ENCODE measurements around the gene PELO.
A peak's percentile ranks its signal among the peaks of the same experiment; 100 is the strongest.
"Not testable (repeated sequence)": the region's sequence is repeated elsewhere in the genome, so short reads cannot be mapped to it uniquely, and the experiment has no call there.

PELO gene, protein sequence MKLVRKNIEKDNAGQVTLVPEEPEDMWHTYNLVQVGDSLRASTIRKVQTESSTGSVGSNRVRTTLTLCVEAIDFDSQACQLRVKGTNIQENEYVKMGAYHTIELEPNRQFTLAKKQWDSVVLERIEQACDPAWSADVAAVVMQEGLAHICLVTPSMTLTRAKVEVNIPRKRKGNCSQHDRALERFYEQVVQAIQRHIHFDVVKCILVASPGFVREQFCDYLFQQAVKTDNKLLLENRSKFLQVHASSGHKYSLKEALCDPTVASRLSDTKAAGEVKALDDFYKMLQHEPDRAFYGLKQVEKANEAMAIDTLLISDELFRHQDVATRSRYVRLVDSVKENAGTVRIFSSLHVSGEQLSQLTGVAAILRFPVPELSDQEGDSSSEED

DNA sequence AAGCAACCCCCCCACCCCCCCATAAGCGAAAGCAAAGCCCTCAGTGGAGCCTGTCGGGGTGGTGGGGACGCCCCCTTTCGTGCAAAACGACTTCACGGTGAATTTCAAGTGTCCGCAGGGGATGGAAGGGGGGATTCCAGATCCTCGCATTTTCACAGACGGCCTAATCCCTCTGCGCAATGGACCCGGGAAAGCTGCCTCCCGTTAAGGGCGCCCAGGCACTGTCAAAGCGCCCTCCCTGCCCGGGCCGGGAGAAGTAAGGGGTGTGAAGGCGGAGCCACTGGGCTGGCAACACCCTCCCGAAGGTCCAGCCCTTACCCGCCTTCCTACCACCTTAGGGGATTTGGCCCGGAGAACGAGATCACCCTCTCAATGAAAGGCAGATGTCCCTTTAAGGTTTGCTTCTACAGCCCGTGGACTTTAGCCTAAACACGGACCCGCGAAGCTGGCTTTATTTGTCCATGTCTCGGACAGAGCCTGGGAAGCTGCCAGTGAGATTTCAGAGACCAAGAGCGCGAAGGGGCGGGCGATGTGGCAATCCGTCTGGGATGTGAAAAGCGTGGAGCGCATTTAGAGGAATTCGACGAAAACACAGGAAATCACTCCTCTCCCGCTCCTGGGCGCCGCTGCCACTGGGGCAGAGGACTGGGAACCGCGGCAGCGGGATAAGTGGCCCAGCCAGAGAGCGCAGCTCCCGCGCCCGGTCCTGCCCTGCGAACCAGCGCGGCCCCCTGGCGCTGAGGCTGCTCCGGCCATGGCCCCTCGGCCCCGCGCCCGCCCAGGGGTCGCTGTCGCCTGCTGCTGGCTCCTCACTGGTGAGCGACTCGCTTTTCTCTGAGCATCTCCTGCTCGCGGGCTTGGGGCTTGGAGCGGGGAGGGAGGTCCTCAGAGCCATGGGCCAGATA lies at the start of gene PELO, which contains the start of gene ITGA1:
PELO (plus strand) TSS at position 317 of the 905 bp plus-strand sequence. CDS start 12,479 bp downstream, outside the sequence.
ITGA1 (plus strand) TSS at position 317 of the 905 bp plus-strand sequence; CDS start at position 755, 438 bp downstream.
- peak; percentile 47 for DNase-seq

DNA sequence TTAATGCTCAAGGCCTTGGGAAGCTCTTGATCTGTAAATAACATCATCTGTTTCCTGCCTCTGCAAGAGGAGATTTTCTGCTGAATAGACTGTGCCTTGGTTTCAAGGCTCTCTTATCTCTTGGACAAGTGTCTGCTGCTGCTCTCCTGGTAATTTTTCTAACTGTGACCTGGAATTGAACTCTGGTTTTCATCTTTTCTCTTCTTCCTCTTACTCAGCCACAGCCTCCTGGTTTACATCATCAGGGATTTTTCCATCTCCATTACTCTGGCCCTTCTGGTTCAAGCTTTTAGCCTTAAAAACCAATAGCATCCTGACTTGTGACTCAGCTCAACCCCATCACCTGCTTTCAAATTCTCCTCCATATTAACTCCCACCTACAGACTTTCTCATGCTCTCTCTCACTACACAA lies 49.6 kb upstream of the PELO start:
- peak; percentile 20 for DNase-seq

DNA sequence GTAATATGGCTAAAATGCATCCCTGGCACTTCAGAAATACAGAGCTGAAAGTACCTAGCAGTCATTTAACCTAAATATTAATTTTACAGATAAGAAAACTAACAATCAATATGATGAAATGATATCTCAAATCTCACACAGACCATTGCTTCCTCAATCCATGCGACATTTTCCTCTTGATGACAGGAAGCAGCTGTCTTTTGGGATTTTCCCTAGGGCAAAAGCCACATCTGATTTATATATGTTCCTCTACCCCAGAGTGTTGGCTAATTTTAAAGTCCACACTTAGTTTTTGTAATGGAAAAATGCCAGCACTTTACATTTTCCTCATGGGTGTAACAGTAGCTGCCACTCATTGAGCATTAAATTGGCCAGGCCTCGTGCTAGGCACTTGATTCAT lies 47.7 kb upstream of the PELO start:
- DNase-seq = no peak

DNA sequence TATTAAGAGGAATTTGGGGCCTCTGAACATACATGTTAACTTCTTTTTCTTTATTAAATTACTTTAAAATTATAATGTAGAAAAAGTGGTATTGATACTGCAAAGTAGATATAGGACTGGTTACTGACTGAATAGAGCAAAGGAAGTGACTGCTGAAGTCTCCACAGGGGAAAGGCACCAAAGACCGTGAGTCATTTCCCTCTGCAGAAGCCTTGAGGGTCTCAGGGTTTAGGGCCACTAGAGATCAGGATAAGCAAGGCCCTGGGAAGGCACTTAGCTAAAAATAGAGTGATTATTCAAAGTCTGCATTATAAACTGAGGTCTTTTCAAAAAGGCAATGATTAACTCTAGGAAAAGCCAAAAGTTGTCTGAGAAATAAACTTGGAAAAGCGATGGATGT lies 44.7 kb upstream of the PELO start:
- DNase-seq = peak; percentile 26

DNA sequence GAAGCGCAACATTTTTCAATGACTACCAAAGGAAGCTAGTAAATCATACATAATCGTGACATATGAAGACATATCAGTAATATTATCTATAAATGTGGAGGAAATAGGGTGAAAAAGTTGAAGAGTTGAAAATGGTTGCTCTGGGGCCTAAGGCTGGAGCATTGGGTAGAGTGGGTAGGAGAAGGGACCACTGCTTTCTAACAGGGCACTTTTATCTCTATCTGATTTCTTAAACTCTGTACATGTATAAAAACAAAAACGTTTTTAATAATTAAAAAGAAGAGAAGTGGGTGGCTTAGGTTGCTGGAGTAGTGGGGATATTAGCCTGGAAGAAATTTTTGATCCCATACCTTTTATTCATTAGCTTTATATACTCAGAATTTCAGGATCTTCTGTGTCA lies 44.2 kb upstream of the PELO start:
- no peak for DNase-seq

DNA sequence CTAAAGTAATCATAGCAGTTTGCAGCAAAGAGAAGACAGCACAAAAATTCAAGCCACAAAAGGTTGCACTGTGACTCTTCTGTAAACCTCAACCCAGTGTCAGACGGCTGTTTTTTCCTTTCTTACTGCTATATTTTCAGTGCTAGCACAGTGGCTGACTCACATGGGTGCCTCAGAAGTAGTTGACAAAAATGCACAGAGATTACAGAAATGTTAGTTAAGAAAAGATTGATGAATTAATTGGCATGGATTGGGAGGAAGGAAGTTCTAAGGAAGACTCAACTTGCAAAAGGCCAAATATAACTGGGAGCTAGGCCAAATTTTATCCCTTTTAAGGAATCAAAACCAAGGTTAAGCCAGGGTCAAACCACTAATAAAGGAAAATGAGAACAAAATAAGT lies 43.7 kb upstream of the PELO start:
- peak; percentile 87 for DNase-seq

DNA sequence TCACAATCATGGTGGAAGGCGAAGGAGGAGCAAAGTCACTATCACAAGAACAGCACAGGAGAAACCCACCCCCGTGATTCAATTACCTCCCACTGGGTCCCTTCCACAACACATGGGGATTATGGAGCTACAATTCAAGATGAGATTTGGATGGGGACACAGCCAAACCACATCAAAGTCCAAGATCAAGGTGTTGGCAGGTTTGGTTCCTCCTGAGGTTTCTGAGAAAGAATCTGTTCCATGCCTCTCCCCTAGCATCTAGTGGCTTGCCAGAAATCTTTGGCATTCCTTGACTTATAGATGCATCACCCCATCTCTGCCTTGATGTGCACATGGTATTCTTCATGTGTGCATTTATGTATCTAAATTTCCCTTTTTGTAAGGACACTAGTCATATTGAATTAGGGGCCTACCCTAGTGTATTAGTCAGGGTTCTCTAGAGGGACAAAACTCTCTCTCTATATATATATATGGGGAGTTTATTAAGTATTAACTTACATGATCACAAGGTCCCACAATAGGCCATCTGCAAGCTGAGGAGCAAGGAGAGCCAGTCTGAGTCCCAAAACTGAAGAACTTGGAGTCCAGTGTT lies 42.8 kb upstream of the PELO start:
- not testable (repeated sequence) for DNase-seq

DNA sequence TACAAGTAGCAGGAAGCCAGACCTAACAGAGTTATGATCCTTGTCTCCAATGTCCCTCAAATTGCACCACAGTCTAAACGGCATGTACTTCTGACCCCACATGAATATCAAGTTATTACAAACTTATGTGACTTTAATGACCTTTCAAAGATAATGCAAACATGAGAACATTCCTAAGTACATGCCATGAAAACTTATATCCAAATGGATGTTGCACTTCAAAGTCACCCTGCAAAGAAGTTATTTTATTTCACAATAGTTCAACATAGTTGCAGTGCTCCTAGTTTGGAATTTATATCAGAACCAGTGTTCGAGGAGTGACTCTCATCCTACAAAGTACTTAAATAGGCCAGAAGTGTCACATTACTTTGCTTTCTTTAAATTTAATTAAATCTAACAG lies 41.2 kb upstream of the PELO start:
- no peak for DNase-seq

DNA sequence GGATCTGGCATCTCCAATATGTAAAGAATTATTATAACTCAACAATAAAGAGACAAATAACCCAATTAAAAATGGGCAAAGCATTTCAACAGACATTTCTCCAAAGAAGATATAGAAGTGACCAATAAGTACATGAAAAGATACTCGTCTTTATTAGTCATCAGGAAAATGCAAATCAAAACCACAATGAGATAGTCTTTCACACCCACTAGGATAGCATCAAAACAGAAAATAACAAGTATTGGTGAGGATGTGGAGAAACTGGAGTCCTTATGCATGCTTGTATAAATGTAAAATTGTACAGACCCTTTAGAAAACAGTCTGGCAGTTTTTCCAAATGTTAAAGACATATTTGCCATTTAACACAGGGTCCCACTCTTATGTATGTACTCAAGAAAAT lies 39.1 kb upstream of the PELO start:
- DNase-seq = peak; percentile 59

DNA sequence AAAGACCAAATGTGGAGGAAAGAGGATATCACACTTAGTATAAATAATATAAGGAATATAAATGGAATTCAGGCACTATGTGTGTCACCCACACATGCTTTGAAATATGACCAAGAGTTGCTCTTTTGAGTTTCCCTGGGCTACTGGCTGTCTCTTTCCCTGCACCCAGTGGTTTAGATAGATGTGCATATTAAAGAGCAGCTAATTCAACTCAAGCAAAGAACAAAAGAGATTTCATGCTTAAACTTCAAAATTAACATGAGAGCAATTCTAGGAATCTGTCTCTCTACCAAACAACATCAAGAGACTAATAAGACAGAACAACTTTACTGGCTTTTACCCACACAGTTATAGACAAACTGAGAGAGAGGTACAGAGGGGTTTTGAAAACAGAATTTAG lies 38.0 kb upstream of the PELO start:
- DNase-seq = no peak

DNA sequence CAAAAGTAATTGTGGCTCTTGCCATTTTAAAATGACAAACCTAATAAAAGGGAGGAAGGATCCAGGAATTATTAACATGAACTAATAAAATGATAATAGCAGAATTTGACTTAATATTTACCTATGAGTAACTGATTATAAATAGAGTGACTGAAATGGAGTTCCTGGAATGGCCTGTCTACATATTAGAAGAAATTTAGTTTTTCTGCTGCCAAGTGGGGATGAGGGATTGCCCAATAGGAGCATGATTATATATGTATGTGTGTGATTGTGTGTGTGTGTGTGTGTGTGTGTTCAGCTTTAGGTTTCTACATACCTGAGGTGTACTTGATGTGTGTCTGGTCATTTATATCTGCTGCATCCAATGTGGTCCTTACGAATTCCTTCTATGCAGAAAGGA lies 36.6 kb upstream of the PELO start:
- DNase-seq = no peak

DNA sequence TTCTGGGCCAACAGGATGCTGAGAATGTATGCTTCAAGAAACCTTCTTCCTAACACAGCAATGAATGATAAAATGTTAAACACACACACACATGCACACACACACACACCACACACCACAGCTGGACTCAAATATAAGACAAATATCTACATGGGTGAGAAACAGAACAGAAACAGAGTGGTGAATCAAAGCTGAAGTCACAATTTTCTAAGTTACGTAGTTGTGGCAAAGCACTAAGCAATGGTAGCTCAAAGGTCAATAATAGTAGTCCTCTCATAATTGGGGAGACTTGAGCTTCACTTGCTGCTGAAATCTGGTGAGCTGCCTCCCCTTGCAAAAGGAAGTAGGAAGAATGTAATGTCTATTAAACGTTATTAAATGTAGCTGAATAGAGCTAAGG lies 33.7 kb upstream of the PELO start:
- no peak for DNase-seq

DNA sequence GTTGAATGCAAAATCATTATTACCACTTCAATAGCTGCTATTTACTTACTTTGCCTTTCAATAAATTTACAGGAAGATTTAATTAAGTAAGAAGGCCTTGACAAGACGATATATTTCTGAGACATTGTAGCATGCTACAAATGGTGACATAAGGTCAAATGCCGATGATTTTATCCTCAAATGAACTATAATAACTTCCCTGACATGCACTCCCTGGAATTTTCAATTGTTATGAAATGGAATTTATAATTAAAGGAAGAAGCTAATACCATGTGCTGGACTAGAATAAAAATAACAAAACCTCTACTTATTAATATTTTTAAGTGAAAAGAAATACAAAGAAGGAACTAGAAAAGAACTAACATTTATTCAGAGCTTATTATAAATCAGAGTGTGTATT lies 30.2 kb upstream of the PELO start:
- no peak for DNase-seq

DNA sequence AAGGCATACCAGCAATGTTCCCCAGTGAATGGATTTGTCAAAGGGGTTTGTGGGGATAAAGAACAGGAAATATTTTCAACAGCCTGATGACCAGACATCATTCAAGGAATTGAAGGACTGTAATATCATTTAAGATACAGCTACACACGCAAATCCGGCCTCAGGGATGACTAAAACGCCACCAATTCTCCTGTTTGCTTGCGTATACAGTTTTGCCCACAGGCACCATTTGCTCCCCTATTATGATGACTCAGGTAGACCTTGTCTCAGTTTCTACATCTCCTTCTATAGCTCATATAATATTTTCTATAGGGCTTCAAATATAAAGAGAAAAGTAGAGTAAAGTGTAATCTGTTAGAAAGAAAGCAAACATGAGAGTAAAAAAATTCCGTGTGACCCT lies 29.7 kb upstream of the PELO start:
- DNase-seq = no peak

DNA sequence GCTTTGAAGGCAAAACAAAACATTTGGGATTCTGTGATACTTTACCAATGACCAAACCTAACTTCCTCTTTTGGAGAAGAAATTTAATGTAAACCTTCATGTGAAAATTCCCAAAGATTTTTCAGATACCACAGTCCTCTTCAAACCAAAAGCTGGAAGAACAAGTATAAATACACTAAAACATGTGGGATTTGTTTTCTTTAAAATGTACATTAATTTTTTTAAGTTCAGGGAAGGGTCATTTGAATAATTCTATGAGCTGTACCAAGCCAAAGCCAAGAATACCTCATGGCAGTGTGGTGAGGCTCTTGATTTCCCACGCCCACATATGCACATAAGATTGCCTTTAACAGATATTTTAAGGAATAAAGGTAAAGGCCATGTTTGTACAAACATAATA lies 28.4 kb upstream of the PELO start:
- no peak for DNase-seq

DNA sequence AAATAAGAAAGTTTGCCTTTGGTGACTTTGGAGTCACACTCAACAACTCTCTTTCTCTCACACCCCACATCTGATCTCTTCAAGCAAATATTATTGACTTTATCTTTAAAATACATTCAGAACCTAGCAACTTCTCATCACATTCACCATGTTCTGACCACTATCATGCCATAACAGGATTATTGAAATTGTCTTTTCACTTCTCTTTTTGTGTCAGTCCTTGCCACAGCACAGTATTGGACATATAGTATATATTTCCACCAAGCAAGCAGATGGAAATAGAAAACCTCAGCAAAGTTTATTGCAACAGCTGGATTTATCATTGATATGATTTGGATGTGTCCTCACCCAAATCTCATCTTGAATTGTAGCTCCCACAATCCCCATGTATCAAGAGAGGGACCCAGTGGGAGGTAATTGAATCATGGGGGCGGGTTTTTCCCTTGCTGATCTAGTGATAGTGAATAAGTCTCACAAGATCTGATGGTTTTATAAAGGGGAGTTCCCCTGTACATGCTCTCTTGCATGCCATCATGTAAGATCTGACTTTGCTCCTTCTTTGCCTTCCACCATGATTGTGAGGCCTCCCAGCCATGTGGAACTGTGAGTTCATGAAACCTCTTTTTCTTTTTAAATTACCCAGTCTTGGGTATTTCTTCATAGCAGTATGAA lies 26.9 kb upstream of the PELO start:
- no peak for DNase-seq

DNA sequence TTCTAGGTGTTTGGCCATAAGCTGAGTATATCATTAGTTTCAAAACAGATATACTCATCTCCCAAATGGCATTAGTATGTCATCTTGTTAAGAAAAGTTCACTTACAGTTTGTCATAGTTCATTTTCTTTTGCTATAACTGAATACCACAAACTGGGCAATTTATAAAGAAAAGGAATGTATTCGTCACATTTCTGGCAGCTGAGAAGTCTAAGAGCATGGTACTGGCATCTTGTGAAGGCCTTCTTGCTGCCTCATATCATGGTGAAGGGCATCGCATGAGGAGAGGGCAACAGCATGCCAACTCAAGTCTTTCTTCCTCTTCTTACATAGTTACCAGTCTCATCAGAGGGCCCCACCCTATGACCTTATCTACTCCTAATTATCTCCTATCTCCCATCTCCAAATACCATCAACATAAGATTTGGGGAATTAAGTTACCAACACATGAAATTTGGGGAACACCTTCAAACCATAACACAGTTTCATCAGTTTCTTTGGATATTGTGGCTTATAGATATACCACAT lies 20.4 kb upstream of the PELO start:
- DNase-seq = no peak

DNA sequence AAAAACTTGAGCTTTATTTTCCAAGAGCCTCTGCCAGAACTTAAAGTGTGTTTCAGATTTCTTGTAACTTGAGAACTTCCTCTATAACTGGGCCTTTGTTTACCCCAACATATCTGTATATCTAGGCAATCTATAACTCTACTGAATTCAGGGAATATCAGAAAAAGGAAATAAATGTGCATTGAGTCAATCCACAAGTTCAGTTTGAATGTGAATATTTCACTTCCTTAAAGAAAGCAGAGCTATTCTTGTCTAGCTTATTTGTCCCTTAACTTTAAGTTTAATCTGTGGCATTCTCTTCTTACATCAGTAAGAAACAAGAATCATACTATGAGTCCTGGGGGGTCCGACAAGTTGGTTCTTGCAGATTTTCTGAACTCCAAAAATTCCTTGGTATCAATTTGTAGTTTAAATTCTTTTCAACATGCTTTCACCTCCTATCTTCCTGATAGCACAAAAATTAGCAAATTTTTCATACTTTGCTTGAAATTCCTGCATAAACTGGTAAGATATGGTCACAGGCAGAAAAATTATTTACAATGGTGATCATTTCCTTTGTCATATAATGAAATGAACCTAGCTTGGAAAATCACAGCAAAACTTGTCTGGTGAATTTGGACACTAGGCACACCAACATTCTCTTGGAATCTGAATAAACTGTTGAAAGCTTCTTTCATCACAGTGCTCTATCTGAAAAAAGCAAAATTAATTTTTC lies 19.8 kb upstream of the PELO start:
- no peak for DNase-seq

DNA sequence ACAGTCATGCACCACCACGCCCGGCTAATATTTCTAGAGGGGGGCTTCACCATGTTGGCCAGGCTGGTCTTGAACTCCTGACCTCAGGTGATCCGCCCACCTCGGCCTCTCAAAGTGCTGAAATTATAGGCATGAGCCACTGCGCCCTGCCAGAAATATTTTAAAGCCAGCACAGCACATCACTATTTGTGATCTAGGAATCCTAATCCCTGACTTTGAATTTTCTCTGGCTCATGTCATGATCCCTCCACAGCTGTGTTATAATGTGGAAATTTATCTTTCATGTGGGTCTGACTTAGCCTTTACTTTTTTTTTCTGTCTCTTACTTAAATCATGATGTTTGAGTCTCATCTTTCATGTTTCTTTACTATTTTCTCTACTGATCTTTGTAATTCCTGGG lies 18.7 kb upstream of the PELO start:
- DNase-seq = no peak

DNA sequence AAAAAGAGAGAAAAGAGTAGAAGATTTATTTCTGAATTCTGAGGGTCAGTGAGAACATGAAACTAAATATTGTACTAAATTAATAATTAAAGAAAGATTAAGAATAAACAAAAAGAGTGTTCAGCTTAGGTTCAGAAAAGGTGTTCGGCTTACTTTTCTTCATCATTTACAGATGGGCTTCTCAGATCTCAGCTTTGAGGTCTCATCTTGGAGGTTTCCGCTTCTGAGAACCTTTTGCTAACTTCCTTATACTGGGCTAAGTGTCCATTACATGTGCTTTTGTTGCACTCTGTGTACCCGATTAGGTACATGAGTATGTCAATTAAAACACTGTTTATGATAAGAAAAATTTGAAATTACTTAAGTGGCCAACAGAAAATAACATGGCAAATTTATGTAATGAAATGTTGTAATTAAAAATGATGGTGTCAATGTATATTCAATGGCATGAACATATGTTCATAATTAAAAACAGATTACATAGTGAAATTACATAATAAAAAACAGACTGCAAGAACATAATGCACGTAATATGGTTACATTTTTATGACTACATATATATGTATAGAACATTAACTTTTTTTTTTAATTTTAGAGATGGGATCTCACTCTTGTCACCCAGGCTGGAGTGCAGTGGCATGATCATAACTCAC lies 17.3 kb upstream of the PELO start:
- no peak for DNase-seq

DNA sequence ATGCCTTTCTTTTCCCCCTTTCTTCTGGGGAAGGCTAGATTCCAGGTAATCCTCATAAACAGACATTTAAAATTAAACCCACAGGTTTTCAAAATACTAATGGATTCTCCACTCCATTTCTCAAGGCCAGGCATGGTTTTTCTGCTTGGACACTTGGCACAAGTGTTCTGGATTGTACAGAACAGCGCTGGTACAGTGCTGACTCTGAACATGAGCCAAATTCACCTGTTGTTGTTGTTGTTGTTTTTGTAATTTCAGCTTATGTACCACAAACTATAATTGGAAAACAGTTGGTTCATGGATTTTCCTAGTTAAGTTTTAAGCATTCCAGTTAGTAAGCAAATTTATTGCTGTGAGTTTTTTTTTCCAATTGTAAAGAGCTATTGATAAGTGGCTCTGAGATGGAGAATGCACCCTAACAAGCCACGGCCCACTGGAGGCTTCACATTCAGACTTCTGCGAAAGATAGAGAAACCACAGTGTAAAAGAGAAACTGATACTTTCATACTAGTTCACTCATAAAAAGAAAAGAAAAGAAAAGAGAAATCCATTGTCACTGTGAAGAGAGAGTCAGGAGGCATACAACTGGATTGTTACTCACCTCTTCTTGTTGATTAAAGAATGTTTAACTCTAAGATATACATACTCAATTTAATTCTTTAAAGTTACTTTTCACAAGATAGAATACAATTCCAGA lies 16.2 kb upstream of the PELO start:
- peak; percentile 71 for DNase-seq
